ENCODE results near the gene RASGRP4. TPM values are rescaled to one million over a fixed set of nuclear protein-coding genes. Genes with fewer than 3 reads are reported as not detected.
"Not testable (repeated sequence)": the region's sequence is repeated elsewhere in the genome, so short reads cannot be mapped to it uniquely, and the experiment has no call there.

RASGRP4 gene, protein sequence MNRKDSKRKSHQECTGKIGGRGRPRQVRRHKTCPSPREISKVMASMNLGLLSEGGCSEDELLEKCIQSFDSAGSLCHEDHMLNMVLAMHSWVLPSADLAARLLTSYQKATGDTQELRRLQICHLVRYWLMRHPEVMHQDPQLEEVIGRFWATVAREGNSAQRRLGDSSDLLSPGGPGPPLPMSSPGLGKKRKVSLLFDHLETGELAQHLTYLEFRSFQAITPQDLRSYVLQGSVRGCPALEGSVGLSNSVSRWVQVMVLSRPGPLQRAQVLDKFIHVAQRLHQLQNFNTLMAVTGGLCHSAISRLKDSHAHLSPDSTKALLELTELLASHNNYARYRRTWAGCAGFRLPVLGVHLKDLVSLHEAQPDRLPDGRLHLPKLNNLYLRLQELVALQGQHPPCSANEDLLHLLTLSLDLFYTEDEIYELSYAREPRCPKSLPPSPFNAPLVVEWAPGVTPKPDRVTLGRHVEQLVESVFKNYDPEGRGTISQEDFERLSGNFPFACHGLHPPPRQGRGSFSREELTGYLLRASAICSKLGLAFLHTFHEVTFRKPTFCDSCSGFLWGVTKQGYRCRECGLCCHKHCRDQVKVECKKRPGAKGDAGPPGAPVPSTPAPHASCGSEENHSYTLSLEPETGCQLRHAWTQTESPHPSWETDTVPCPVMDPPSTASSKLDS
- total RNA-seq = 10 to 100 TPM in 1 of 4 donors, 1 to 10 TPM in 2, not detected in 1; 1.5 to 19.8 (median 1.7) TPM

DNA sequence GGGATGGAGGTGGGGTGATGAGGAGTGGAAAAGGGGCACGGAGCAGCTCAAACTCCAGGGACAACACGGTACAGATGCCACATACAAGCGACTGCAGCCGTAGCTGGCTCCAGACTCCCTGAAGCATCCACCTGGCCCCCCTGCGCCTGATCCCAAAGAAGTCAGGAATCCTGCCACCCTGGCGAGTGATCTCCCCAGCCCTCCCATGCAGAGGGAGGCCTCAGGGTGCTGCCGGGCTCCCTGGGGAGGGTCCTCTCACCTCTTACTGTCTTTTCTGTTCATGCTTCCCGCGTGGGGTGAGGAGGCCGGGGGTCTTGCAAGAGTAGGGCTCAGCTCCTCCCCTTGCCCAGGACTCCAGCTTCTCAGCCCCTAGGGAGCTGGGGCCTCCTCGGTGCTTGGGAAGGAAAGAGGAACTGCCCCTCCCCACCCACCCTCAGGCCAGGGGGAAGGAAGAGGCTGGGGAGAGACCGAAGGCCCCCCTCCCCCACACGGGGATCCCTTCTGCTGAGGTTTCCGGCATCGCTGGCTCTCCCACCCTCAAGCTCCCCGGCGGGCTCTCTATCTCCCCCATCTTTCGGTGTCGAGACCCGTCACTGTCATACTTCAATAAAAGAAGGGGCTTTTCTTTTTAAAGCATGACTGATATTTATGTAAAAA, at the start of gene RASGRP4:
Gene RASGRP4 (minus strand): TSS at position 410 of the 657 bp plus-strand sequence. CDS start 128 bp downstream, at position 282.
- no peaks in the 10 kb centered on the region for H3K9me3 ChIP-seq
- H3K4me3 ChIP-seq = peak within 1 kb of the TSS in 2 of 4 donors; percentile 5
- 45% methylated on average over 20 of the region's 20 CpGs; no CpG with 5 or more reads in 1 of the 2 donors for WGBS, 2 donors (ENCODE audit: low coverage in 1 of 2)
- H3K27me3 ChIP-seq = peaks cover 18% of the 10 kb centered on the region
- in situ Hi-C loops (cut with MboI; ENCODE audit: low pct_ligation_motif_present in 1 of 4, low pct_unique_long_range_greater_than_20kb in 1 of 4, low sequenced_read_pairs in 3 of 4) = no loop called here
- intact Hi-C loops (cut with DNase I; ENCODE audit: low total_unique reads) = no loop called here
- TF ChIP-seq POLR2AphosphoS5 (IDR thresholded peaks at IDR 0.05) (no peak), POLR2A (IDR thresholded peaks at IDR 0.05) (no peak), EP300 (IDR thresholded peaks at IDR 0.05; ENCODE audit: low read depth) (no peak)
- TF ChIP-seq, protein P1, sequence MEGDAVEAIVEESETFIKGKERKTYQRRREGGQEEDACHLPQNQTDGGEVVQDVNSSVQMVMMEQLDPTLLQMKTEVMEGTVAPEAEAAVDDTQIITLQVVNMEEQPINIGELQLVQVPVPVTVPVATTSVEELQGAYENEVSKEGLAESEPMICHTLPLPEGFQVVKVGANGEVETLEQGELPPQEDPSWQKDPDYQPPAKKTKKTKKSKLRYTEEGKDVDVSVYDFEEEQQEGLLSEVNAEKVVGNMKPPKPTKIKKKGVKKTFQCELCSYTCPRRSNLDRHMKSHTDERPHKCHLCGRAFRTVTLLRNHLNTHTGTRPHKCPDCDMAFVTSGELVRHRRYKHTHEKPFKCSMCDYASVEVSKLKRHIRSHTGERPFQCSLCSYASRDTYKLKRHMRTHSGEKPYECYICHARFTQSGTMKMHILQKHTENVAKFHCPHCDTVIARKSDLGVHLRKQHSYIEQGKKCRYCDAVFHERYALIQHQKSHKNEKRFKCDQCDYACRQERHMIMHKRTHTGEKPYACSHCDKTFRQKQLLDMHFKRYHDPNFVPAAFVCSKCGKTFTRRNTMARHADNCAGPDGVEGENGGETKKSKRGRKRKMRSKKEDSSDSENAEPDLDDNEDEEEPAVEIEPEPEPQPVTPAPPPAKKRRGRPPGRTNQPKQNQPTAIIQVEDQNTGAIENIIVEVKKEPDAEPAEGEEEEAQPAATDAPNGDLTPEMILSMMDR (IDR thresholded peaks at IDR 0.05) = no peak
- no peak within 1 kb of the TSS for H3K27ac ChIP-seq
- no peaks in the 10 kb centered on the region for H3K36me3 ChIP-seq
- no peaks in the 10 kb centered on the region for H3K4me1 ChIP-seq
- DNase-seq = peak; percentile 26

DNA sequence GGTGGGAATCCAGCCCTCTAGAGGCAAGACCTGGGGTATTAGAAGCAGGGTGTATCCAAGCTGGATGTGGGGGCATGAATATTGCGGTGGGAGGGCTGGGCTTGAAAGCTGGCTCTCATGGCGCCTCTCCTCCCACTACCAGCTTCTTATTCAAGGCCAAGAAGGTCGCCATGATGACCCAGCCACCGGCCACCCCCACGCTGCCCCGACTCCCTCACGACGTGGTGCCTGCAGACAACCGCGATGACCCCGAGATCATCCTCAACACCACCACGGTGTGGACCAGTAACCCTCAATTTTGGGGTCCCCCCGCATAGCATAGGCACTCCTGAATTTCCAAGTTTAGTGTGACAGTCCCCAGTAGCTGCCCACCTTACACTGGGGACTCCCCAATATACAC, 49.2 kb upstream of the RASGRP4 start:
- intact Hi-C loops (cut with DNase I; ENCODE audit: low total_unique reads) (no loop called here), in situ Hi-C loops (cut with MboI; ENCODE audit: low pct_ligation_motif_present in 1 of 4, low pct_unique_long_range_greater_than_20kb in 1 of 4, low sequenced_read_pairs in 3 of 4) (no loop called here)
- no peak overlapping the region for H3K4me3 ChIP-seq
- no peak for TF ChIP-seq POLR2AphosphoS5 (IDR thresholded peaks at IDR 0.05)
- no peak for TF ChIP-seq POLR2A (IDR thresholded peaks at IDR 0.05)
- no peak for TF ChIP-seq EP300 (IDR thresholded peaks at IDR 0.05; ENCODE audit: low read depth)
- TF ChIP-seq, protein P1 (IDR thresholded peaks at IDR 0.05) = no peak
- WGBS, 2 donors (ENCODE audit: low coverage in 1 of 2) = 89% methylated on average over 13 of the region's 13 CpGs; no CpG with 5 or more reads in 1 of the 2 donors
- DNase-seq = no peak
- H3K9me3 ChIP-seq = no peaks in the 10 kb centered on the region
- H3K36me3 ChIP-seq = no peaks in the 10 kb centered on the region
- no peak overlapping the region for H3K27ac ChIP-seq
- no peaks in the 10 kb centered on the region for H3K27me3 ChIP-seq
- H3K4me1 ChIP-seq = no peaks in the 10 kb centered on the region

DNA sequence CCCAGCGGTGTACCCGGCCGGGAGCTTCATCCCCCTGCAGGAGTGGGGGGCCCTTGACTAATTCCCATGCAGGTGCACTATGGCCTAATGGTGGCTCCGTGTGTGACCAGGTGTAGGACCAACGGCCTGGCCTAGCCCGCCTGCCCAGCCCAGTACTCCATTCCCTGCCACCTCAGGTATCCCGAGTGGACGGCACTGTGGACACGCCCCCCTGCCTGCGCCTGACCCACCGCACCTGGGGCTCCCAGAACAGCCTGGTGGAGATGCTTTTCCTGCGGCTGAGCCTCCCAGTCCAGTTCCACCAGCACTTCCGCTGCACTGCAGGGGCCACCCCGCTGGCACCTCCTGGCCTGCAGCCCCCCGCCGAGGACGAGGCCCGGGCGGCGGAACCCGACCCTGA, 47.2 kb upstream of the RASGRP4 start:
- H3K4me1 ChIP-seq = no peaks in the 10 kb centered on the region
- H3K4me3 ChIP-seq = no peak overlapping the region
- H3K9me3 ChIP-seq = no peaks in the 10 kb centered on the region
- no peak for TF ChIP-seq EP300 (IDR thresholded peaks at IDR 0.05; ENCODE audit: low read depth)
- TF ChIP-seq, protein P1 (IDR thresholded peaks at IDR 0.05) = no peak
- TF ChIP-seq POLR2A (IDR thresholded peaks at IDR 0.05) = no peak
- no peak for TF ChIP-seq POLR2AphosphoS5 (IDR thresholded peaks at IDR 0.05)
- intact Hi-C loops (cut with DNase I; ENCODE audit: low total_unique reads) = no loop called here
- WGBS, 2 donors (ENCODE audit: low coverage in 1 of 2) = 95% methylated on average over 21 of the region's 21 CpGs; no CpG with 5 or more reads in 1 of the 2 donors
- H3K36me3 ChIP-seq = no peaks in the 10 kb centered on the region
- in situ Hi-C loops (cut with MboI; ENCODE audit: low pct_ligation_motif_present in 1 of 4, low pct_unique_long_range_greater_than_20kb in 1 of 4, low sequenced_read_pairs in 3 of 4) = no loop called here
- no peak overlapping the region for H3K27ac ChIP-seq
- no peak for DNase-seq
- no peaks in the 10 kb centered on the region for H3K27me3 ChIP-seq

DNA sequence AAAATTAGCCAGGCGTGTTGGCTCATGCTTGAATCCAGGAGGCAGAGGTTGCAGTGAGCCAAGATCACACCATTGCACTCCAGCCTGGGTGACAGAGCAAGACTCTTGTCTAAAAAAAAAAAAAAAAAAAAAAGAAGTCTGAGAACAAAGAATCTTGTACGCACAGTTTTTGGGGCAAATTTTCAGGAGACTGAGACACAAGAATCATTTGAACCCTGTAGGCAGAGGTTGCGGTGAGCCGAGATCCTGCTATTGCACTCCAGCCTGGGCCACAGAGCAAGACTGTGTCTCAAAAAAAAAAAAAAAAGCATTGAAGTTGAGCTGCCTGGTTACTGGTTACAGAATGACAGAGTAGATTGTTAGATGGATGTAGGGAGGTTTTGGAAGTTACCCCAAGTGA, 46.7 kb upstream of the RASGRP4 start:
- H3K4me1 ChIP-seq; H3K4me3 ChIP-seq; H3K27ac ChIP-seq; intact Hi-C loops (cut with DNase I; ENCODE audit: low total_unique reads); H3K9me3 ChIP-seq; in situ Hi-C loops (cut with MboI; ENCODE audit: low pct_ligation_motif_present in 1 of 4, low pct_unique_long_range_greater_than_20kb in 1 of 4, low sequenced_read_pairs in 3 of 4); H3K36me3 ChIP-seq; H3K27me3 ChIP-seq; DNase-seq: not testable (repeated sequence)
- WGBS, 2 donors (ENCODE audit: low coverage in 1 of 2) = 85% methylated on average over 4 of the region's 4 CpGs; no CpG with 5 or more reads in 1 of the 2 donors

All from transverse colon (tissue), 4 donors.